ENCODE results near the gene ZBTB22. TPM values are rescaled to one million over a fixed set of nuclear protein-coding genes. Genes with fewer than 3 reads are reported as not detected.

The ZBTB22 gene
- total and polyA plus RNA-seq, 10 donors, result 10.8 to 27.2 (median 19.1) TPM

DNA sequence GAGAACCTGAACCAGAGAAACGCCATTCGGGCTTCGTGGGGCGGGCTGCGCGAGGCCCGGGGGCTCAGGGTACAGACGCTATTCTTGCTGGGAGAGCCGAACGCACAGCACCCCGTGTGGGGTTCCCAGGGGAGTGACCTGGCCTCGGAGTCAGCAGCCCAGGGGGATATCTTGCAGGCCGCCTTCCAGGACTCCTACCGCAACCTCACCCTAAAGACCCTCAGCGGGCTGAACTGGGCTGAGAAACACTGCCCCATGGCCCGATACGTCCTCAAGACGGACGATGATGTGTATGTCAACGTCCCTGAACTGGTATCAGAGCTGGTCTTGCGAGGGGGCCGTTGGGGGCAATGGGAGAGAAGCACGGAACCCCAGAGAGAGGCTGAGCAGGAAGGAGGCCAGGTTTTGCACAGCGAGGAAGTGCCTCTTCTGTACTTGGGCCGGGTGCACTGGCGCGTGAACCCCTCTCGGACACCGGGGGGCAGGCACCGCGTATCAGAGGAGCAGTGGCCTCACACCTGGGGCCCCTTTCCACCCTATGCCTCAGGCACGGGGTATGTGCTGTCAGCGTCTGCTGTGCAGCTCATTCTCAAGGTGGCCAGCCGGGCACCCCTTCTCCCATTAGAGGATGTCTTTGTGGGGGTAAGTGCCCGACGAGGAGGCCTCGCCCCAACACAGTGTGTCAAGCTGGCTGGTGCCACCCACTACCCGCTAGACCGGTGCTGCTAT, 39.7 kb downstream of the ZBTB22 start:
- H3K27me3 ChIP-seq (replicated peaks in 1 of 7), result no peaks in the 10 kb centered on the region
- intact Hi-C loops (cut with DNase I; ENCODE audit: low total_unique reads), result no loop called here
- peak overlapping the region; percentile 74 to 87 (median 80) for H3K4me3 ChIP-seq
- DNase-seq, result peak; percentile 88
- no peaks in the 10 kb centered on the region for H3K9me3 ChIP-seq
- 12 to 40% (median 25%) methylated on average over 29 to 39 of the region's 39 CpGs for WGBS, 5 donors
- TF ChIP-seq, protein P1, sequence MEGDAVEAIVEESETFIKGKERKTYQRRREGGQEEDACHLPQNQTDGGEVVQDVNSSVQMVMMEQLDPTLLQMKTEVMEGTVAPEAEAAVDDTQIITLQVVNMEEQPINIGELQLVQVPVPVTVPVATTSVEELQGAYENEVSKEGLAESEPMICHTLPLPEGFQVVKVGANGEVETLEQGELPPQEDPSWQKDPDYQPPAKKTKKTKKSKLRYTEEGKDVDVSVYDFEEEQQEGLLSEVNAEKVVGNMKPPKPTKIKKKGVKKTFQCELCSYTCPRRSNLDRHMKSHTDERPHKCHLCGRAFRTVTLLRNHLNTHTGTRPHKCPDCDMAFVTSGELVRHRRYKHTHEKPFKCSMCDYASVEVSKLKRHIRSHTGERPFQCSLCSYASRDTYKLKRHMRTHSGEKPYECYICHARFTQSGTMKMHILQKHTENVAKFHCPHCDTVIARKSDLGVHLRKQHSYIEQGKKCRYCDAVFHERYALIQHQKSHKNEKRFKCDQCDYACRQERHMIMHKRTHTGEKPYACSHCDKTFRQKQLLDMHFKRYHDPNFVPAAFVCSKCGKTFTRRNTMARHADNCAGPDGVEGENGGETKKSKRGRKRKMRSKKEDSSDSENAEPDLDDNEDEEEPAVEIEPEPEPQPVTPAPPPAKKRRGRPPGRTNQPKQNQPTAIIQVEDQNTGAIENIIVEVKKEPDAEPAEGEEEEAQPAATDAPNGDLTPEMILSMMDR (IDR thresholded peaks at IDR 0.05 in 8 of 11, conservative IDR thresholded peaks at IDR 0.05 in 3 of 11), result no peak
- peak in 1 of 3 donors; percentile 15 for TF ChIP-seq POLR2AphosphoS5 (IDR thresholded peaks at IDR 0.05)
- peak overlapping the region; percentile 94 to 99 (median 97) for H3K27ac ChIP-seq
- peaks cover 0 to 86% (median 59%) of the 10 kb centered on the region in 6 donors for H3K36me3 ChIP-seq
- peaks cover 59 to 88% (median 76%) of the 10 kb centered on the region in 6 donors for H3K4me1 ChIP-seq

DNA sequence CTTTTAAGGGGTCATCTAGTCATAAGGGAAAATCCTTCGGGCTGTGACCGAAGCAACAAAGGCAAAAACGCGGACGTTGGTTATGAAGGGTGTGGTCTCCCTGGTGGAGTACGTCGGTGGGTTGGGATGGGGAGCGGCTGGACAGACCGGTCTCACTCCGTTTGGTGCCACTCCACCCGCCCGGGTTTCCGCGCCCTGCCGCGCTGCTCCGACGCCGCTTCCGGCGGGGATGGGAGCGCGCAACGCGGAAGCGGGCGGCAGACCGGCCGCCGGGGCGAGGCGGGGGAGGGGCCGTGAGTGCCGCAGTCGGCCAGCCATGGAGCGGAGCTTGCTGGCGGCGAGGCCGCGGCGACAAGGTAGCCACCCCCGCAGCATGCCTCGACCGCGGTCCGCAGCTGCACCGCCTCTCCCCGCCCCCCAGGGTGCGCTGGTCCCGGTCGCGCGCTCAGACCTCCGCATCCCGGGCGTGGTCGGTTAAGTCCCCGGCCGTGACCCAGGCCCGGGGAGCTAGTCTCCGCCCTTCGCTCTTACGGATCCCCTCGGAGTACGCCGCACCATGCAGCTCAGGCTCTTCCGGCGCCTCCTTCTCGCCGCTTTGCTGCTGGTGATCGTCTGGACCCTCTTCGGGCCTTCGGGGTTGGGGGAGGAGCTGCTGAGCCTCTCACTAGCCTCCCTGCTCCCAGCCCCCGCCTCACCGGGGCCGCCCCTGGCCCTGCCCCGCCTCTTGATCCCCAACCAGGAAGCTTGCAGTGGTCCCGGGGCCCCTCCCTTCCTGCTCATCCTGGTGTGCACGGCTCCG, 40.5 kb downstream of the ZBTB22 start, which contains the start of gene B3GALT4:
Gene B3GALT4 (plus strand): TSS at position 260 of the 799 bp plus-strand sequence. CDS start 297 bp downstream, at position 557.
- Histone ChIP-seq H3K4me3 (peak within 1 kb of the TSS; percentile 74 to 87 (median 80)), H3K27me3 (replicated peaks in 1 of 7) (no peaks in the 10 kb centered on the region), H3K9me3 (no peaks in the 10 kb centered on the region), H3K27ac (peak within 1 kb of the TSS; percentile 94 to 99 (median 97)), H3K4me1 (peaks cover 65 to 96% (median 84%) of the 10 kb centered on the region in 6 donors), H3K36me3 (peaks cover 0 to 81% (median 53%) of the 10 kb centered on the region in 6 donors)
- intact Hi-C loops (cut with DNase I; ENCODE audit: low total_unique reads), result no loop called here
- 0 to 1% (median 1%) methylated on average over 28 to 80 of the region's 80 CpGs for WGBS, 5 donors
- TF ChIP-seq POLR2AphosphoS5 (IDR thresholded peaks at IDR 0.05) (peak; percentile 89 to 91 (median 89)), POLR2A (IDR thresholded peaks at IDR 0.05) (peak in 2 of 3 donors; percentile 18 to 40)
- TF ChIP-seq, protein P1 (IDR thresholded peaks at IDR 0.05 in 8 of 11, conservative IDR thresholded peaks at IDR 0.05 in 3 of 11), result peak in 9 of 11 experiments; percentile 56 to 79 (median 73)
- DNase-seq, result peak; percentile 96

DNA sequence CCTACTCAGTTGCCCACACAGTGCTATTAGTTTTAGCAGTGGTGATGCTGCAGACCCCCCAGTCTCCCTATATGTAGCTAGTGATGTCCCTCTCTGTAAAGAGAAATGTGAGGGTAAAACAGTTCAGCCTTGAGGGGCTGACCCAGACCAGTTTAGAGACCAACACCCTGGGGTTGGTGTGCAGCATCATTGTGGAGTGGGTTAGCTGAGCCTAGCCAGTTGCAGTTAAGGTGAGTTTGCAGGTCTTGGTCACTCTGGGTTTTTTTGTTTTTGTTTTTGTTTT, 41.0 kb downstream of the ZBTB22 start:
- Histone ChIP-seq H3K9me3 (no peaks in the 10 kb centered on the region), H3K4me1 (peaks cover 65 to 93% (median 87%) of the 10 kb centered on the region in 6 donors), H3K27ac (peak overlapping the region; percentile 94 to 99 (median 97)), H3K36me3 (peaks cover 0 to 76% (median 52%) of the 10 kb centered on the region in 6 donors), H3K4me3 (peak overlapping the region; percentile 74 to 87 (median 80)), H3K27me3 (replicated peaks in 1 of 7) (no peaks in the 10 kb centered on the region)
- no peak for DNase-seq
- no peak for TF ChIP-seq POLR2A (IDR thresholded peaks at IDR 0.05)
- no peak for TF ChIP-seq POLR2AphosphoS5 (IDR thresholded peaks at IDR 0.05)
- TF ChIP-seq, protein P1 (IDR thresholded peaks at IDR 0.05 in 8 of 11, conservative IDR thresholded peaks at IDR 0.05 in 3 of 11), result no peak
- intact Hi-C loops (cut with DNase I; ENCODE audit: low total_unique reads), result no loop called here
